K562 (cell line): ENCODE data around the gene FAM83D. TPM values are rescaled to one million over a fixed set of nuclear protein-coding genes. Genes with fewer than 3 reads are reported as not detected.

Experiments
- ATAC-seq: fragments of 200-7000 bp; cut with Tn5 transposase; 3 replicates; pipeline ENCODE4 v1.9.1; 2020; ENCODE audit warnings: moderate library complexity
- BruUV-seq: library from RNA; stranded (reverse); fragments of 400-500 nt; replicated peaks from 2 replicates; lab custom pipeline; 2021; lab: Mats Ljungman, UMichigan
- CTCF ChIA-PET: fragments of 300-600 bp; formaldehyde crosslinking; extraction: SDS; loops from one replicate; lab custom pipeline; 2021; ENCODE audit warnings: low intra/inter-chr PET ratio; lab: Yijun Ruan, JAX
- POLR2A ChIA-PET: fragments of 300-600, 350-650 bp; sonication (Branson Sonifier 250); formaldehyde crosslinking; extraction: SDS; loops from one replicate; lab custom pipeline; 2021; ENCODE audit warnings: antibody characterized with exemption, inconsistent platforms; lab: Yijun Ruan, JAX
- DNase-seq, 4 experiments: peaks; one replicate each; pipeline versions ENCODE4 v3.0.0 to v3.0.0-alpha.2; 2011 to 2018; ENCODE audit warnings: low spot score in 3 of 4, mixed read lengths in 3 of 4; ENCODE audit errors: extremely low read depth in 1 of 4
- FAIRE-seq: peaks from 2 replicates; lab custom pipeline; 2011; peaks lifted over from hg19 to GRCh38; lab: Jason Lieb, UNC
- H2AFZ ChIP-seq: 2 replicates; pipeline ENCODE4 v1.6.0; 2011; ENCODE audit warnings: low read depth, low read length, control low read depth, inconsistent platforms
- H3K27ac ChIP-seq: fragments of 200-600 bp; 3 replicates; pipeline ENCODE4 v1.8.0; 2011; ENCODE audit warnings: low read depth, mild to moderate bottlenecking, control low read depth, inconsistent platforms, low read length, moderate library complexity, mixed read lengths; ENCODE audit errors: extremely low read depth
- H3K27me3 ChIP-seq, 2 experiments: fragments of 300-600 bp in 1 of 2; 2 replicates in 1 of 2; 3 replicates in 1 of 2; pipeline versions ENCODE4 v1.6.0 to v1.8.0; 2011; ENCODE audit warnings: inconsistent platforms in 2 of 2, low read length in 2 of 2, mild to moderate bottlenecking in 1 of 2, mixed read lengths in 1 of 2, moderate library complexity in 1 of 2; ENCODE audit not compliant: control insufficient read depth in 2 of 2, insufficient read depth in 2 of 2
- H3K36me3 ChIP-seq: fragments of 300-600 bp; 3 replicates; pipeline ENCODE4 v1.8.0; 2011; ENCODE audit warnings: mild to moderate bottlenecking, low read length, inconsistent platforms; ENCODE audit not compliant: control insufficient read depth, insufficient read depth
- H3K4me1 ChIP-seq, 2 experiments: fragments of 200-600 bp in 1 of 2; replicated peaks in 1 of 2; 2 replicates in 1 of 2; 3 replicates in 1 of 2; pipeline versions ENCODE4 v1.5.1 to v1.8.0; 2011; ENCODE audit warnings: inconsistent platforms in 2 of 2, low read length in 2 of 2, mild to moderate bottlenecking in 1 of 2, mixed read lengths in 1 of 2, moderate library complexity in 1 of 2; ENCODE audit not compliant: control insufficient read depth in 2 of 2, insufficient read depth in 2 of 2
- H3K4me2 ChIP-seq: 2 replicates; pipeline ENCODE4 v1.6.1; 2011; ENCODE audit warnings: low read length, control low read depth, inconsistent platforms, mixed read lengths; ENCODE audit not compliant: insufficient read depth
- H3K4me3 ChIP-seq: fragments of 200-600 bp; sonication (generic), shearing (Covaris generic); 2 replicates; pipeline ENCODE4 v1.5.1; 2016; ENCODE audit warnings: control low read depth, inconsistent platforms
- H3K79me2 ChIP-seq: fragments of 200-600 bp; 3 replicates; pipeline ENCODE4 v1.8.0; 2011; ENCODE audit warnings: low read length, inconsistent platforms; ENCODE audit not compliant: control insufficient read depth, insufficient read depth
- H3K9ac ChIP-seq, 2 experiments: 2 replicates each; pipeline versions ENCODE4 v1.6.0 to v1.6.1; 2011; ENCODE audit warnings: low read depth in 2 of 2, low read length in 2 of 2, control low read depth in 1 of 2, inconsistent platforms in 1 of 2, mild to moderate bottlenecking in 1 of 2, mixed read lengths in 1 of 2; ENCODE audit not compliant: insufficient read depth in 1 of 2
- H3K9me1 ChIP-seq: one replicate; pipeline ENCODE4 v1.6.0; 2011; ENCODE audit warnings: inconsistent platforms, mild to moderate bottlenecking, low read length, moderate library complexity; ENCODE audit not compliant: control insufficient read depth, insufficient read depth
- H3K9me3 ChIP-seq: replicated peaks from 2 replicates; pipeline ENCODE4 v1.5.1; 2011; ENCODE audit warnings: low read depth, low read length, inconsistent platforms; ENCODE audit not compliant: control insufficient read depth, insufficient read depth
- H4K20me1 ChIP-seq: replicated peaks from 2 replicates; pipeline ENCODE4 v1.6.1; 2011; ENCODE audit warnings: low read length, inconsistent platforms, mixed read lengths; ENCODE audit not compliant: control insufficient read depth, insufficient read depth
- CSDE1 ChIP-seq, 2 experiments: fragments of 450-650 bp; IDR thresholded peaks; 2 replicates each; pipeline ENCODE4 v1.6.1; 2016; ENCODE audit warnings: mild to moderate bottlenecking in 1 of 2
- NFIX ChIP-seq: fragments of 250-450 bp; sonication (Bioruptor Pico); IDR thresholded peaks from 2 replicates; pipeline ENCODE4 v1.4.0; 2020; ENCODE audit warnings: low read depth, mild to moderate bottlenecking, moderate library complexity
- POLR3A ChIP-seq: IDR thresholded peaks from 2 replicates; pipeline ENCODE4 v1.6.1; 2011; ENCODE audit warnings: borderline replicate concordance, mild to moderate bottlenecking, moderate library complexity; ENCODE audit not compliant: insufficient read length, insufficient read depth; ENCODE audit errors: extremely low read depth
- SUPT5H ChIP-seq: fragments of 450-650 bp; IDR thresholded peaks from 2 replicates; pipeline ENCODE4 v1.6.1; 2016
- ZNF143 ChIP-seq: sonication (generic); formaldehyde crosslinking; IDR thresholded peaks from 2 replicates; pipeline ENCODE4 v1.9.0; 2022; ENCODE audit warnings: mild to moderate bottlenecking, missing genetic modification reagents
- ZNF717 ChIP-seq: fragments of 250-450 bp; sonication (Bioruptor Pico); IDR thresholded peaks from 2 replicates; pipeline ENCODE4 v1.5.0; 2021
- WGBS: fragments of 100-300 bp; shearing (Covaris generic); methylation state at CpG from one replicate; pipeline ENCODE4 v1.1.6; 2016; ENCODE audit warnings: low coverage, mixed read lengths; ENCODE audit not compliant: insufficient coverage; ENCODE audit errors: missing lambda C conversion rate; 5-methylcytosine and 5-hydroxymethylcytosine counted together
- in situ Hi-C: fragments of 300-500 bp; cut with MboI; formaldehyde crosslinking; loops from 4 replicates; pipeline ENCODE4 v1.15.0; 2018; ENCODE audit warnings: inconsistent platforms, mixed read lengths
- intact Hi-C: fragments of 100-400 bp; cut with micrococcal nuclease; formaldehyde crosslinking; loops from 2 replicates; pipeline ENCODE4 v1.14.2; 2022
- polyA plus RNA-seq, 8 experiments: library from polyadenylated mRNA; depleted of rRNA in 4 of 8; stranded (reverse) in 5 of 8; unstranded in 3 of 8; fragments of >200 nt; fragmentation: Nextera tagmentation in 2 of 8; fragmentation: Illumina TruSeq in 1 of 8; extraction: Ambion mirVana in 2 of 8; extraction: Trizol in 1 of 8; gene quantifications; 2 replicates each; pipeline versions ENCODE4 v1.2.1 to v1.2.3, GENCODE V29; 2011 to 2014; ENCODE audit warnings: inconsistent platforms in 1 of 8, missing spikeins in 1 of 8
- total RNA-seq, 7 experiments: library from RNA; depleted of rRNA in 6 of 7; stranded (reverse); fragments of >200 nt in 6 of 7; fragmentation: Illumina TruSeq in 2 of 7; extraction: Trizol in 2 of 7; gene quantifications; 2 replicates each; pipeline versions ENCODE4 v1.2.1 to v1.2.3, GENCODE V29; 2011 to 2021; ENCODE audit warnings: low replicate concordance in 1 of 7
- TF ChIP-seq, protein P1 (sequence below): fragments of 450-650 bp; IDR thresholded peaks from 2 replicates; pipeline ENCODE4 v1.6.1; 2017; ENCODE audit warnings: antibody characterized with exemption
- TF ChIP-seq, protein P2 (sequence below): fragments of 450-650 bp; IDR thresholded peaks from 2 replicates; pipeline ENCODE4 v1.6.1; 2016; ENCODE audit warnings: low read depth
- TF ChIP-seq, protein P3 (sequence below), 2 experiments: IDR thresholded peaks in 1 of 2; conservative IDR thresholded peaks in 1 of 2; 2 replicates each; pipeline ENCODE4 v1.6.1; 2016; ENCODE audit warnings: low read depth in 2 of 2, mild to moderate bottlenecking in 1 of 2, missing compliant biosample characterization in 1 of 2, missing genetic modification characterization in 1 of 2, moderate library complexity in 1 of 2

Gene FAM83D
- total and polyA plus RNA-seq, 9 of the 15 experiments (the other 6 are each of a cell fraction or from before 2014, with no cell fraction given) = 8.2 to 66.1 (median 43.5) TPM

DNA sequence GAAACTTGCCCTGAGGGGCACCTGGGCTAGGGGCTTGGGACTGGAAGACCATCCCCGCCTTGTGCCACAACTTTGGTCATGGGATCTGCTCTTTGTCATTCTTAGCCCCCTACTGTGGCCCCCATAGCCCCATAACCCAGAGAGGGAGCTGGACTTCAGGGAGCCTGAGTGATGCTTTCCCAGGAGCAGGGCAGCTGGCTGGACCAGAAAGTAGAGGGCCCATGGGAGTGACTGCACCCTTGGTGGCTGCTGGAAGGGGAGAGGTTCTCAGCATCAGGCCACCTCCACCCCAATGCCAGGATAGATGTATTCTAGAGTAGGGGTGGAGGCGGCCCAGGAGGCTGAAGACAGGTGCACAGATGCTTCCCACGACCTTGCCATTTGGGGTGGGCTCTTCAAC lies 5.8 kb upstream of the FAM83D start:
- Histone ChIP-seq H3K9ac (no peak overlapping the region), H4K20me1 (no peaks in the 10 kb centered on the region), H3K9me3 (no peaks in the 10 kb centered on the region), H3K27me3 (peaks cover 0 to 16% of the 10 kb centered on the region in 2 experiments; a peak in 2 of 5 replicates), H3K27ac (no peak overlapping the region), H3K4me1 (no peaks in the 10 kb centered on the region; a peak in 1 of 5 replicates), H3K79me2 (no peaks in the 10 kb centered on the region), H3K9me1 (no peaks in the 10 kb centered on the region), H3K4me2 (no peak overlapping the region), H3K36me3 (no peaks in the 10 kb centered on the region), H2AFZ (no peak overlapping the region), H3K4me3 (no peak overlapping the region)
- ChIA-PET POLR2A (interaction anchor here (0.7 kb wide), 1 partner anchor 493 kb away, joined by 4 read pairs; no protein-coding TSS in a partner anchor), CTCF (no interaction called here)
- no peak for ATAC-seq
- in situ Hi-C loops (no loop called here), intact Hi-C loops (no loop called here)
- no peak for FAIRE-seq
- no TSS peak for BruUV-seq
- 7% methylated on average over 3 of the region's 3 CpGs for WGBS
- DNase-seq = no peak
- TF ChIP-seq, protein P1, sequence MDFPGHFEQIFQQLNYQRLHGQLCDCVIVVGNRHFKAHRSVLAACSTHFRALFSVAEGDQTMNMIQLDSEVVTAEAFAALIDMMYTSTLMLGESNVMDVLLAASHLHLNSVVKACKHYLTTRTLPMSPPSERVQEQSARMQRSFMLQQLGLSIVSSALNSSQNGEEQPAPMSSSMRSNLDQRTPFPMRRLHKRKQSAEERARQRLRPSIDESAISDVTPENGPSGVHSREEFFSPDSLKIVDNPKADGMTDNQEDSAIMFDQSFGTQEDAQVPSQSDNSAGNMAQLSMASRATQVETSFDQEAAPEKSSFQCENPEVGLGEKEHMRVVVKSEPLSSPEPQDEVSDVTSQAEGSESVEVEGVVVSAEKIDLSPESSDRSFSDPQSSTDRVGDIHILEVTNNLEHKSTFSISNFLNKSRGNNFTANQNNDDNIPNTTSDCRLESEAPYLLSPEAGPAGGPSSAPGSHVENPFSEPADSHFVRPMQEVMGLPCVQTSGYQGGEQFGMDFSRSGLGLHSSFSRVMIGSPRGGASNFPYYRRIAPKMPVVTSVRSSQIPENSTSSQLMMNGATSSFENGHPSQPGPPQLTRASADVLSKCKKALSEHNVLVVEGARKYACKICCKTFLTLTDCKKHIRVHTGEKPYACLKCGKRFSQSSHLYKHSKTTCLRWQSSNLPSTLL = no peak
- TF ChIP-seq NFIX (CRISPR knock-in tag) (no peak), SUPT5H (no peak), ZNF717 (no peak), CSDE1 (IDR thresholded peaks at IDR 0.05) (no peak), POLR3A (no peak), ZNF143 (CRISPR knock-in tag) (no peak)
- TF ChIP-seq, protein P2, sequence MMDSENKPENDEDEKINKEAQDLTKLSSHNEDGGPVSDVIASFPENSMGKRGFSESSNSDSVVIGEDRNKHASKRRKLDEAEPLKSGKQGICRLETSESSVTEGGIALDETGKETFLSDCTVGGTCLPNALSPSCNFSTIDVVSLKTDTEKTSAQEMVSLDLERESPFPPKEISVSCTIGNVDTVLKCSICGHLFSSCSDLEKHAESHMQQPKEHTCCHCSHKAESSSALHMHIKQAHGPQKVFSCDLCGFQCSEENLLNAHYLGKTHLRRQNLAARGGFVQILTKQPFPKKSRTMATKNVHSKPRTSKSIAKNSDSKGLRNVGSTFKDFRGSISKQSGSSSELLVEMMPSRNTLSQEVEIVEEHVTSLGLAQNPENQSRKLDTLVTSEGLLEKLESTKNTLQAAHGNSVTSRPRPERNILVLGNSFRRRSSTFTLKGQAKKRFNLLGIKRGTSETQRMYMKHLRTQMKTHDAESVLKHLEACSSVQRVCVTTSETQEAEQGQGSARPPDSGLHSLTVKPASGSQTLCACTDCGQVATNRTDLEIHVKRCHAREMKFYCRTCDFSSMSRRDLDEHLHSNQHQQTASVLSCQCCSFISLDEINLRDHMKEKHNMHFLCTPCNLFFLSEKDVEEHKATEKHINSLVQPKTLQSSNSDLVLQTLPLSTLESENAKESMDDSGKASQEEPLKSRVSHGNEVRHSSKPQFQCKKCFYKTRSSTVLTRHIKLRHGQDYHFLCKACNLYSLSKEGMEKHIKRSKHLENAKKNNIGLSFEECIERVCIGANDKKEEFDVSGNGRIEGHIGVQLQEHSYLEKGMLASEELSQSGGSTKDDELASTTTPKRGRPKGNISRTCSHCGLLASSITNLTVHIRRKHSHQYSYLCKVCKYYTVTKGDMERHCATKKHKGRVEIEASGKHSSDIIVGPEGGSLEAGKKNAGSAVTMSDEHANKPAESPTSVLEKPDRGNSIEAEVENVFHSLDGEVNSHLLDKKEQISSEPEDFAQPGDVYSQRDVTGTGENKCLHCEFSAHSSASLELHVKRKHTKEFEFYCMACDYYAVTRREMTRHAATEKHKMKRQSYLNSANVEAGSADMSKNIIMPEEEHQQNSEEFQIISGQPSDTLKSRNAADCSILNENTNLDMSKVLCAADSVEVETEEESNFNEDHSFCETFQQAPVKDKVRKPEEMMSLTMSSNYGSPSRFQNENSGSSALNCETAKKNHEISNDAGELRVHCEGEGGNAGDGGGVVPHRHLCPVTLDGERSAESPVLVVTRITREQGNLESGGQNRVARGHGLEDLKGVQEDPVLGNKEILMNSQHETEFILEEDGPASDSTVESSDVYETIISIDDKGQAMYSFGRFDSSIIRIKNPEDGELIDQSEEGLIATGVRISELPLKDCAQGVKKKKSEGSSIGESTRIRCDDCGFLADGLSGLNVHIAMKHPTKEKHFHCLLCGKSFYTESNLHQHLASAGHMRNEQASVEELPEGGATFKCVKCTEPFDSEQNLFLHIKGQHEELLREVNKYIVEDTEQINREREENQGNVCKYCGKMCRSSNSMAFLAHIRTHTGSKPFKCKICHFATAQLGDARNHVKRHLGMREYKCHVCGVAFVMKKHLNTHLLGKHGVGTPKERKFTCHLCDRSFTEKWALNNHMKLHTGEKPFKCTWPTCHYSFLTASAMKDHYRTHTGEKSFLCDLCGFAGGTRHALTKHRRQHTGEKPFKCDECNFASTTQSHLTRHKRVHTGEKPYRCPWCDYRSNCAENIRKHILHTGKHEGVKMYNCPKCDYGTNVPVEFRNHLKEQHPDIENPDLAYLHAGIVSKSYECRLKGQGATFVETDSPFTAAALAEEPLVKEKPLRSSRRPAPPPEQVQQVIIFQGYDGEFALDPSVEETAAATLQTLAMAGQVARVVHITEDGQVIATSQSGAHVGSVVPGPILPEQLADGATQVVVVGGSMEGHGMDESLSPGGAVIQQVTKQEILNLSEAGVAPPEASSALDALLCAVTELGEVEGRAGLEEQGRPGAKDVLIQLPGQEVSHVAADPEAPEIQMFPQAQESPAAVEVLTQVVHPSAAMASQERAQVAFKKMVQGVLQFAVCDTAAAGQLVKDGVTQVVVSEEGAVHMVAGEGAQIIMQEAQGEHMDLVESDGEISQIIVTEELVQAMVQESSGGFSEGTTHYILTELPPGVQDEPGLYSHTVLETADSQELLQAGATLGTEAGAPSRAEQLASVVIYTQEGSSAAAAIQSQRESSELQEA = no peak
- TF ChIP-seq, protein P3, sequence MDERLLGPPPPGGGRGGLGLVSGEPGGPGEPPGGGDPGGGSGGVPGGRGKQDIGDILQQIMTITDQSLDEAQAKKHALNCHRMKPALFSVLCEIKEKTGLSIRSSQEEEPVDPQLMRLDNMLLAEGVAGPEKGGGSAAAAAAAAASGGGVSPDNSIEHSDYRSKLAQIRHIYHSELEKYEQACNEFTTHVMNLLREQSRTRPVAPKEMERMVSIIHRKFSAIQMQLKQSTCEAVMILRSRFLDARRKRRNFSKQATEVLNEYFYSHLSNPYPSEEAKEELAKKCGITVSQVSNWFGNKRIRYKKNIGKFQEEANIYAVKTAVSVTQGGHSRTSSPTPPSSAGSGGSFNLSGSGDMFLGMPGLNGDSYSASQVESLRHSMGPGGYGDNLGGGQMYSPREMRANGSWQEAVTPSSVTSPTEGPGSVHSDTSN (CRISPR knock-in tag; IDR thresholded peaks at IDR 0.05; ENCODE audit: low read depth) = no peak
- TF ChIP-seq, protein P3 (tag; conservative IDR thresholded peaks at IDR 0.05; ENCODE audit: low read depth) = no peak
